GM12878 (cell line): ENCODE measurements around the gene CYB561A3. TPM values are rescaled to one million over a fixed set of nuclear protein-coding genes. Genes with fewer than 3 reads are reported as not detected.

Experiments used
- ASH2L ChIP-seq: fragments of 300-600, 200-600 bp; sonication (generic); IDR thresholded peaks from 2 replicates; pipeline ENCODE4 v1.6.1; 2017; ENCODE audit warnings: low read depth, mild to moderate bottlenecking, borderline replicate concordance
- ATF7 ChIP-seq: fragments of 450-650 bp; IDR thresholded peaks from 2 replicates; pipeline ENCODE4 v1.6.1; 2016; ENCODE audit warnings: low read depth, mild to moderate bottlenecking
- CBX3 ChIP-seq: fragments of 200-600 bp; sonication (generic); IDR thresholded peaks from 2 replicates; pipeline ENCODE4 v1.6.1; 2016; ENCODE audit warnings: low read depth, borderline replicate concordance
- CHD2 ChIP-seq: IDR thresholded peaks from 2 replicates; pipeline ENCODE4 v1.6.1; 2011; ENCODE audit warnings: low read depth, low read length, improper control_type of control experiment, borderline replicate concordance
- DPF2 ChIP-seq: fragments of 450-650 bp; IDR thresholded peaks from 2 replicates; pipeline ENCODE4 v1.6.1; 2017; ENCODE audit warnings: mild to moderate bottlenecking
- HDAC2 ChIP-seq: fragments of 200-600 bp; sonication (generic); IDR thresholded peaks from 2 replicates; pipeline ENCODE4 v1.6.1; 2017
- IKZF1 ChIP-seq: fragments of 450-650 bp; conservative IDR thresholded peaks from 2 replicates; pipeline ENCODE4 v1.6.1; 2017; ENCODE audit warnings: antibody characterized with exemption, mild to moderate bottlenecking
- IKZF2 ChIP-seq, 2 experiments: fragments of 450-650 bp; IDR thresholded peaks; 2 replicates each; pipeline ENCODE4 v1.6.1; 2017; ENCODE audit warnings: mild to moderate bottlenecking in 2 of 2, moderate library complexity in 2 of 2
- IRF4 ChIP-seq: IDR thresholded peaks from 2 replicates; pipeline ENCODE4 v1.6.1; 2011; ENCODE audit warnings: low read depth, low read length
- LARP7 ChIP-seq: fragments of 450-650 bp; IDR thresholded peaks from 2 replicates; pipeline ENCODE4 v1.6.1; 2017; ENCODE audit warnings: mild to moderate bottlenecking
- MEF2B ChIP-seq: fragments of 450-650 bp; IDR thresholded peaks from 2 replicates; pipeline ENCODE4 v1.6.1; 2018; ENCODE audit warnings: mild to moderate bottlenecking, moderate library complexity; ENCODE audit not compliant: partially characterized antibody, poor library complexity, severe bottlenecking
- NFIC ChIP-seq: IDR thresholded peaks from 2 replicates; pipeline ENCODE4 v1.6.1; 2012; ENCODE audit warnings: low read depth, mild to moderate bottlenecking, inconsistent platforms, low read length, moderate library complexity
- NFYA ChIP-seq: IDR thresholded peaks from 2 replicates; pipeline ENCODE4 v1.6.1; 2011; ENCODE audit warnings: low read depth, mild to moderate bottlenecking, low read length, improper control_type of control experiment, borderline replicate concordance
- POLR2AphosphoS2 ChIP-seq: IDR thresholded peaks from 2 replicates; pipeline ENCODE4 v1.6.1; 2011; ENCODE audit warnings: low read depth, mild to moderate bottlenecking, low read length, improper control_type of control experiment, moderate library complexity
- RAD51 ChIP-seq: fragments of 450-650 bp; IDR thresholded peaks from 2 replicates; pipeline ENCODE4 v1.6.1; 2016; ENCODE audit warnings: moderate library complexity, mild to moderate bottlenecking, inconsistent platforms
- SMC3 ChIP-seq: IDR thresholded peaks from 2 replicates; pipeline ENCODE4 v1.6.1; 2011; ENCODE audit warnings: low read length, improper control_type of control experiment, borderline replicate concordance
- SRF ChIP-seq, 2 experiments: IDR thresholded peaks; 2 replicates each; pipeline ENCODE4 v1.6.1; 2011; ENCODE audit warnings: low read depth in 2 of 2, low read length in 2 of 2, mild to moderate bottlenecking in 1 of 2, moderate library complexity in 1 of 2
- TAF1 ChIP-seq: IDR thresholded peaks from 2 replicates; pipeline ENCODE4 v1.6.1; 2011; ENCODE audit warnings: mild to moderate bottlenecking, low read depth, low read length, borderline replicate concordance
- TCF12 ChIP-seq: IDR thresholded peaks from 2 replicates; pipeline ENCODE4 v1.6.1; 2011; ENCODE audit warnings: low read depth, mild to moderate bottlenecking, low read length
- TCF3 ChIP-seq: IDR thresholded peaks from 2 replicates; pipeline ENCODE4 v1.6.1; 2012; ENCODE audit warnings: low read depth, mild to moderate bottlenecking, low read length, borderline replicate concordance; ENCODE audit not compliant: insufficient read depth
- WRNIP1 ChIP-seq: IDR thresholded peaks from 2 replicates; pipeline ENCODE4 v1.6.1; 2011; ENCODE audit warnings: low read depth, low read length, improper control_type of control experiment, borderline replicate concordance
- YY1 ChIP-seq: IDR thresholded peaks from 2 replicates; pipeline ENCODE4 v1.6.1; 2011; ENCODE audit warnings: low read depth, mild to moderate bottlenecking, low read length
- polyA plus RNA-seq, 11 experiments: library from polyadenylated mRNA; depleted of rRNA in 4 of 11; unstranded in 6 of 11; stranded (reverse) in 5 of 11; fragments of >200 nt; fragmentation: Nextera tagmentation in 4 of 11; fragmentation: Illumina TruSeq in 1 of 11; extraction: Ambion mirVana in 4 of 11; extraction: Trizol in 1 of 11; gene quantifications; 1 replicate in 1 of 11; 2 replicates in 10 of 11; pipeline versions ENCODE4 v1.2.1 to v1.2.3, GENCODE V29; 2011 to 2016; ENCODE audit warnings: inconsistent platforms in 2 of 11, missing spikeins in 2 of 11, low read depth in 1 of 11
- total RNA-seq, 4 experiments: library from RNA; depleted of rRNA in 3 of 4; stranded (reverse); fragments of >200 nt in 3 of 4; fragmentation: Illumina TruSeq in 1 of 4; extraction: Trizol in 1 of 4; gene quantifications; 2 replicates each; pipeline versions ENCODE4 v1.2.1 to v1.2.3, GENCODE V29; 2013 to 2021
- TF ChIP-seq, protein P1 (sequence below): fragments of 450-650 bp; IDR thresholded peaks from 2 replicates; pipeline ENCODE4 v1.6.1; 2016; ENCODE audit warnings: mild to moderate bottlenecking
- TF ChIP-seq, protein P2 (sequence below): fragments of 450-650 bp; IDR thresholded peaks from 2 replicates; pipeline ENCODE4 v1.6.1; 2018; ENCODE audit warnings: borderline replicate concordance, mild to moderate bottlenecking; ENCODE audit not compliant: partially characterized antibody
- TF ChIP-seq, protein P3 (sequence below): fragments of 450-650 bp; formaldehyde crosslinking; IDR thresholded peaks from 2 replicates; pipeline ENCODE4 v1.4.0; 2020; ENCODE audit warnings: mild to moderate bottlenecking, moderate library complexity

CYB561A3 gene
- total and polyA plus RNA-seq, 10 of the 15 experiments (the other 5 are each of a cell fraction or from before 2014, with no cell fraction given) = 40.1 to 169 (median 74.4) TPM

DNA sequence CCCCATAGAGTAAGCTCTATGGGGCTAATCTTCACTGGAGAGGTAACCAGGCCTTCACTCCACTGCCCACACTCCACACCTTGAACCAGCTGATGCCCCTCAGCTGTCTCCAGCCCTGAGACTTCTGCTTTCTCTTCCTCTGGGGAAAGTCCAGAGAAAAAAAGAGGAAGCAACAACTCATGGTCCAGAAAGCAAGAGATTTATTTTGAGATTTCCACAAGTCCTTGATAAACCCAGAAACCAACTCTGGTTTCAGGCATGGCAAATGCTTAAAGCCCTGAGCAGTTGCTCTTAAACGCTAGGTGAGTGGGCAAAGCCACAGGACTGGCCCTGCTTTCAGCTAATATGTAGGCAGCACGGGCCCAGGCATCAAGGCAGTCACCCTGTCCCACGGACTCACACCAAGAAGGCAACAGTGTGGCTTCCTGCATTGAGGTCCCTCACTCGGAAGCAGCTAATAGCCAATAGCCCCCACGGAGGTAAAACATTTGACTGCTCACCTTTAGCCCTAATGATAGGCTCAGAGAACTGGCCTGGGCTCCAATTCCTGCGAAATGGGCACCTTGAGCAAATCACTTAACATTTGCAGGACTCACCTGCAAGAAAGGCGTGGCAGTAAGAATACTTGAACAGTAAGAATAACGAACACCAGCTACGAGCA, 4.3 kb downstream of the CYB561A3 start (continued):
- no peak for TF ChIP-seq SRF (IDR thresholded peaks at IDR 0.05; ENCODE audit: low read depth in 2 of 2, low read length in 2 of 2)
- no peak for TF ChIP-seq NFYA
- no peak for TF ChIP-seq LARP7
- peak; percentile 87 for TF ChIP-seq DPF2
- TF ChIP-seq TCF12 = peak; percentile 97
- TF ChIP-seq MEF2B = peak; percentile 66
- TF ChIP-seq, protein P1, sequence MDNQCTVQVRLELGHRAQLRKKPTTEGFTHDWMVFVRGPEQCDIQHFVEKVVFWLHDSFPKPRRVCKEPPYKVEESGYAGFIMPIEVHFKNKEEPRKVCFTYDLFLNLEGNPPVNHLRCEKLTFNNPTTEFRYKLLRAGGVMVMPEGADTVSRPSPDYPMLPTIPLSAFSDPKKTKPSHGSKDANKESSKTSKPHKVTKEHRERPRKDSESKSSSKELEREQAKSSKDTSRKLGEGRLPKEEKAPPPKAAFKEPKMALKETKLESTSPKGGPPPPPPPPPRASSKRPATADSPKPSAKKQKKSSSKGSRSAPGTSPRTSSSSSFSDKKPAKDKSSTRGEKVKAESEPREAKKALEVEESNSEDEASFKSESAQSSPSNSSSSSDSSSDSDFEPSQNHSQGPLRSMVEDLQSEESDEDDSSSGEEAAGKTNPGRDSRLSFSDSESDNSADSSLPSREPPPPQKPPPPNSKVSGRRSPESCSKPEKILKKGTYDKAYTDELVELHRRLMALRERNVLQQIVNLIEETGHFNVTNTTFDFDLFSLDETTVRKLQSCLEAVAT = no peak; the same call in 1 of the 2 replicates
- TF ChIP-seq CBX3 = no peak
- peak; percentile 90; the same call in 1 of the 2 replicates for TF ChIP-seq TCF3
- TF ChIP-seq IRF4 = peak; percentile 53; the same call in 1 of the 2 replicates
- no peak for TF ChIP-seq SMC3
- TF ChIP-seq, protein P2, sequence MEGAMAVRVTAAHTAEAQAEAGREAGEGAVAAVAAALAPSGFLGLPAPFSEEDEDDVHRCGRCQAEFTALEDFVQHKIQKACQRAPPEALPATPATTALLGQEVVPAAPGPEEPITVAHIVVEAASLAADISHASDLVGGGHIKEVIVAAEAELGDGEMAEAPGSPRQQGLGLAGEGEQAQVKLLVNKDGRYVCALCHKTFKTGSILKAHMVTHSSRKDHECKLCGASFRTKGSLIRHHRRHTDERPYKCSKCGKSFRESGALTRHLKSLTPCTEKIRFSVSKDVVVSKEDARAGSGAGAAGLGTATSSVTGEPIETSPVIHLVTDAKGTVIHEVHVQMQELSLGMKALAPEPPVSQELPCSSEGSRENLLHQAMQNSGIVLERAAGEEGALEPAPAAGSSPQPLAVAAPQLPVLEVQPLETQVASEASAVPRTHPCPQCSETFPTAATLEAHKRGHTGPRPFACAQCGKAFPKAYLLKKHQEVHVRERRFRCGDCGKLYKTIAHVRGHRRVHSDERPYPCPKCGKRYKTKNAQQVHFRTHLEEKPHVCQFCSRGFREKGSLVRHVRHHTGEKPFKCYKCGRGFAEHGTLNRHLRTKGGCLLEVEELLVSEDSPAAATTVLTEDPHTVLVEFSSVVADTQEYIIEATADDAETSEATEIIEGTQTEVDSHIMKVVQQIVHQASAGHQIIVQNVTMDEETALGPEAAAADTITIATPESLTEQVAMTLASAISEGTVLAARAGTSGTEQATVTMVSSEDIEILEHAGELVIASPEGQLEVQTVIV = no peak
- TF ChIP-seq CHD2 = no peak
- TF ChIP-seq IKZF1 = peak; percentile 97
- peak; percentile 78 for TF ChIP-seq NFIC
- no peak; the same call in 1 of the 2 replicates for TF ChIP-seq TAF1
- TF ChIP-seq RAD51 = peak; percentile 80
- no peak for TF ChIP-seq WRNIP1
- TF ChIP-seq ATF7 = peak; percentile 38; the same call in 1 of the 2 replicates
- TF ChIP-seq YY1 = 0 out of 2 replicates have a peak, but pooled peaks have one; percentile 19
- TF ChIP-seq IKZF2 (IDR thresholded peaks at IDR 0.05) = peak; percentile 96 to 98
- TF ChIP-seq POLR2AphosphoS2 = no peak
- no peak for TF ChIP-seq HDAC2
- no peak for TF ChIP-seq ASH2L
- TF ChIP-seq, protein P3, sequence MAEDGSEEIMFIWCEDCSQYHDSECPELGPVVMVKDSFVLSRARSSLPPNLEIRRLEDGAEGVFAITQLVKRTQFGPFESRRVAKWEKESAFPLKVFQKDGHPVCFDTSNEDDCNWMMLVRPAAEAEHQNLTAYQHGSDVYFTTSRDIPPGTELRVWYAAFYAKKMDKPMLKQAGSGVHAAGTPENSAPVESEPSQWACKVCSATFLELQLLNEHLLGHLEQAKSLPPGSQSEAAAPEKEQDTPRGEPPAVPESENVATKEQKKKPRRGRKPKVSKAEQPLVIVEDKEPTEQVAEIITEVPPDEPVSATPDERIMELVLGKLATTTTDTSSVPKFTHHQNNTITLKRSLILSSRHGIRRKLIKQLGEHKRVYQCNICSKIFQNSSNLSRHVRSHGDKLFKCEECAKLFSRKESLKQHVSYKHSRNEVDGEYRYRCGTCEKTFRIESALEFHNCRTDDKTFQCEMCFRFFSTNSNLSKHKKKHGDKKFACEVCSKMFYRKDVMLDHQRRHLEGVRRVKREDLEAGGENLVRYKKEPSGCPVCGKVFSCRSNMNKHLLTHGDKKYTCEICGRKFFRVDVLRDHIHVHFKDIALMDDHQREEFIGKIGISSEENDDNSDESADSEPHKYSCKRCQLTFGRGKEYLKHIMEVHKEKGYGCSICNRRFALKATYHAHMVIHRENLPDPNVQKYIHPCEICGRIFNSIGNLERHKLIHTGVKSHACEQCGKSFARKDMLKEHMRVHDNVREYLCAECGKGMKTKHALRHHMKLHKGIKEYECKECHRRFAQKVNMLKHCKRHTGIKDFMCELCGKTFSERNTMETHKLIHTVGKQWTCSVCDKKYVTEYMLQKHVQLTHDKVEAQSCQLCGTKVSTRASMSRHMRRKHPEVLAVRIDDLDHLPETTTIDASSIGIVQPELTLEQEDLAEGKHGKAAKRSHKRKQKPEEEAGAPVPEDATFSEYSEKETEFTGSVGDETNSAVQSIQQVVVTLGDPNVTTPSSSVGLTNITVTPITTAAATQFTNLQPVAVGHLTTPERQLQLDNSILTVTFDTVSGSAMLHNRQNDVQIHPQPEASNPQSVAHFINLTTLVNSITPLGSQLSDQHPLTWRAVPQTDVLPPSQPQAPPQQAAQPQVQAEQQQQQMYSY = no peak
